ENCODE data around the gene SOX14.

The SOX14 gene

DNA sequence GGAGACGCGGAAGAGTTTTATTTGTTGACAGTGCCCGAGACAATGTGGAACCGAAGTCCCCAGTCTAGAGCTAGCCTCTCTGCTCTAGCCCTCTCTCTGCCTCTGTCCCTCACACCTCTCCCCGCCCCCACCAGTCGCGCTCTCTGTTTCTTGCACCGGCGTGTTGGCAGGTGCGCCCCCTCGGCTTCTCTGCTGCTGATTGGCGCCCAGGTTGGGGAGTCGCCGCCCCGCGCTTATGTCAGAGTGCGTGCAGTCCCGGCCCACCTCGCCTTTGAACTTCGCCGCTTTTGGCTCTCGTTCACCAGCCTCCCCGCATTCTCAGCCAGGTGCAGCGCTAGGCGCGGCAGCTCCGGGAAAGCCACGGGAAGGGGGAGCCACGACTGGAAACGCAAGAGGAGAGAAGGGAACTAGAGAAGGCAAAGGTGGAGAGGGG, at the start of gene SOX14:
SOX14 (plus strand) TSS at position 315 of the 433 bp plus-strand sequence. CDS start 470 bp downstream, outside the sequence.
- FAIRE-seq = no peak

GRCh38 chr3:137714551-137714950, 49.6 kb upstream of the SOX14 start:
- FAIRE-seq = no peak

- FAIRE-seq = no peak
Observed at GRCh38 chr3:137724240-137724639, 39.9 kb upstream of the SOX14 start.

DNA sequence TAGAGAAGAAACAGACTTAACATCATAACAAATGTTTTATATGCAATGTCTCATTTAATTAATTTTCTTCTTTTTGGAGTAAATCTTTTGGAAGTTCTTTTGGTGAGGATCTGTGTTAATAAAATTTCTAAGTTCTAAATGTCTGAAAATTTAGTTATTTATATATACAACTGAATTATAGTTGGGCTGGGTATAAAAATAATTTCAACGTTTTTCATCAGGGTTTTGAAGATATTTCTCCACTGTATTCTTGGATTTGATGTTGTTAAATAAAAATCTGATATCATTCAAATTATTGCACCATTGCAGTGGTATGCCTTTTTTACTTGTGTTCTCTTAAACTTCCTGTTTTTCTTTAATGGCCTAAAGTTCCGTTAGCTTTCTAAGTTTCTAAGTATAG, 26.9 kb upstream of the SOX14 start:
- FAIRE-seq = no peak

GRCh38 chr3:137738710-137739109, 25.4 kb upstream of the SOX14 start:
- no peak for FAIRE-seq

DNA sequence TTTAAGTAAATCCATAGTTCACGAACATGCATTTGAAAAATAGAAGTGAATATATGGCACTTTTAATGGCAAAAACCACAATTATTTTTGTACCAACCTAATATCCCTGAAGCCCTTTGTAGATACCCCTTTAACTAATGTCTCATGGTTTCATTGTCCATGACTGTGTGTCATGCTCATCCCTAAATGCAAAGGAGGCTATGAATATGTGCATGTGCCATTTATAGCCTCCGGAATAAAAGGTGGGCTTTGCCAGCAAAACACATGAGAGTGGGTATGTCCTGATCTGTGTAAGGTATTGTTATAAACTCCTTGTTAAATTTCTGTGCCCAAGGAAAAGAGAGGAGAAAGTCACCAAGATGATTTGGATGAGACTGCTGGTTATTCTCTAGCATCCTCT, 20.5 kb upstream of the SOX14 start:
- FAIRE-seq = no peak

DNA sequence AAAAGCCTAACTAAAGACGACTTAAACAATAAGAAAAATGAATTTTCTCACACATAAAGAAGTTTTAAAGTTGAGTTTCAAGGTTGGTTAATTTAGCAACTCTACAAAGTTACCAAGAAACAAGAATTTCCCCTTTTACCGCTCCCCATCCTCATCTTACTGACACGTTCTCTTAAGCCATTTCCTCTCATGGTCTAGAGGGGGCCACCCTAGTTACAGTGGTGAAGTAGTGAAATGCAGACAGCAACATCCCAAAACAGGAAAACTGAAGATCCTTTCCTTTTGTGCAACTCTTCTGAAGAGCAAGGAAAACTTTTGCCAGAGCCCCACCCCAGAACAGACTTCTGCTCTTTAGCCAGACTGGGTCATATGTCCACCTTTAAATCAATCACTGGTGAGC, 17.3 kb upstream of the SOX14 start:
- no peak for FAIRE-seq

DNA sequence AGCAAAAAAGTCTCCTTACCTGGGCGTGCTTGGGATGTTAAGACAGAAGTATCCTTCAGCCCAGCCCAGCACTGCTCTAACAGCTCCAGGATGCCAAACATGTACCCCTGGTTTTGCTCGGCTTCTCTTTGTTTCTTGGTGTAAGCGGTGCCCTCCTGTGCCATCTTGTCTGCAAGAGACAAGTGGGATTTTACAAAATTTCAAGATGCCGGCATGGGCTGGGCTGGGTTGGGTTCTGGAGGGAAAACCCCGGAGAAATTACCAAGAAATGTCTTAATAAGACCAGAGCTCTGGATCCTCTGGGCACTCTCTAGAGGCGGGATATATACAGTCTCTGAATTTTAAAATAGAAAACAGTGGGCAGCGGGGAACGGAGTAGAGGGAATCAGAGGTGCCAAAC, 4.6 kb upstream of the SOX14 start:
- no peak for FAIRE-seq

DNA sequence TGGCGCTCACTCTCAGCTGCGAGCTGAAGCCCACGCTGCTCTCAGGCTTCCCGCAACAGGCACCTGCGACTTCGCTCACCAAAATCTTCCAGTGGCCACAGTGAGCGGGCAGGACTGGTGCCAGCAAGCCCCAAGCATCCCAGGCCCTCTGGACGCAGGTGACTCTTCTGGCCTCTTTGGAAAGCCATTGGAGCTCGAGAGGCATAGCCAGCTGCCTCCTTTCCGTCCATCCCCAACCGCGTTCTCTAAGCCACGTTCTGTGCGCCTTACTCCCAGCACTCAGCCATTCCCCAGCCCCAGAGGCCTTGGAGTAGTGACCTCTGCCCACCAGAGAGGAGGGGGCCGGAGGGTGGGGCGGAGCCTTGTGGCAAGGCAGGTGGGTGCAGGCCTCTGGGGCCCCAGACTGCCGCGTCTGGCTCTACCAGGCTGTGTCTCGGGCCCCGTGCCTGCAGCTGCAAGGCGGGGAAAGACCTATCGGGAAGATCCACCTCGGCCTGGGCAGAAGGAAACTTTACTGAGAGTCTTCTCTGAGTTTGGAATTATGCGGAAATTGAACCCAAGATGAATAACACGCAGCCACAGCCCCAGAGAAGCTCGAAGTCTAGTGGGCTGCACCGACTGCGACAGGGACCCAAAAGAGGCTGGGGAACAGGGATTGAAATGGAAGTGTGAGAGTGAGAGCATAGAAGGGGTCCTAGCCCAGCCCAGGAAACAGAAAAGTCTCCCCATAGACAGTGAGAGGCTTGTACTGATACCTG, 3.6 kb upstream of the SOX14 start:
- FAIRE-seq = no peak

DNA sequence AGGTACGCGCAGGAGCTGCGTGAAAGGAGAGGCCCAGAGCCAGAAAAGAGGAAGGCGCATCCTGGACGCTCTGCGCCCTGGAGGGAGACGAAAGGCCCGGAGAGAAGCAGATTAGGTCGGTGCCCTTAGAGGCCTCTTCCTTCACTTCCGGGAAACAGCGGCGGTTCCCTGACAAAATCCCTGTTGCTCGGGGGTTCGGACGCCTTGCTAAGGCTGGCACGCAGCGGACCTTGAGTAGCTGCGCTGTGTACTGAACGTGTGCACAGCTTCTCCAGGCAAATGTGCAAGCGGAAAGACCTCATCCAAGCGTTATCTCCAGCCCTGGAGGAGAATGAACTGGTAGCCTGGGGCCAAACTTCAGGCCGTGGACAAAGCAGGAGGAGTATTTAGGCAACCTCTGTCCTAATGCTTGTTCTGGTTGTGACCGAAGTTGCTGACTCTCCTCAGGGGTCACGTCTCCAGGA, 3.0 kb upstream of the SOX14 start:
- no peak for FAIRE-seq

DNA sequence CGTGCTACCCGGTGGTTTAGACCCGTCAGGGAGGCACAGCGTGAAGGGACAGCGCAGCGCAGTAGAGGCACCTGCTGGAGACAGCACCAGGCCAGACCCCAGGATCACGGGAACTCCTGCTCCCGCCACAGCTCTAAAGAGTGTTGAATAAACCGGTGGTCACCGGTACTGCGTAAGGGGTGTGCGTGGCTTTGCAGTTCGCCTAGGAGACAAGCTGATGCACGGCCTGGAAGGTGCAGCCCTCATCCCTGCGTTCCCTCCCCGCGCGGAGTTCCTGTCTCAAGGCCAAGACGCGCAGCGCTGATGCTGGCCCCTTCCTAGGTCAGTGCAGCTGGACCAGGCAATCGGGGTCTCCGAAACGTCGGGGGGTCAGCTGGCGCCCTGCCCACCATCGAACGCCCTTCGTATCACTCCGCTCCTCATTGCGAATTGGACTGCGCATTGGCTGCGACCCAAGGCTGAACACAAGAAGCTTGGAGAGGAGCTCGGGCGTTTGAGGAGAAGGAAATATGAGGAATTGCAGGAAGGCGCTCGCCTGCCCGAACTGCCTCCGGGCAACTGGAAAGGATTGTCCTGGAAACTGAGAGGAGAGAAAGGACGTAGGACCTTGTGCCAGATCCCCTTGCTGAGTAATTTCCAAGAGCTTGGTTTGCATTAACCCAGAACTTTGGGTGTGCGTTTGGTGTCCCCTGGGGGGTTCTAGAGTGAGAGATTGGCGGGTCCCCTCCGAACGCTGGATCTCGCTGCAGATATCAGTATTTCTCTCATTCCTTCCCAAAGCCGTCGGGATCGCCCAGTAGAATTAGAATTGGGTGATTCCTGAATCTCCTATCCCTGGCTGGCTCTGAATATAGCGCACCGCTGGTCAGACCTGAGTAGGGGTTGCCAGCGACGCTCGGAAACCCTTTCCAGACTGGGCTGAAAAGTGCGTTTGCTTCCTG, 2.3 kb upstream of the SOX14 start:
- FAIRE-seq = no peak

- no peak for FAIRE-seq
Observed at GRCh38 chr3:137762674-137763593, 1.2 kb upstream of the SOX14 start.

DNA sequence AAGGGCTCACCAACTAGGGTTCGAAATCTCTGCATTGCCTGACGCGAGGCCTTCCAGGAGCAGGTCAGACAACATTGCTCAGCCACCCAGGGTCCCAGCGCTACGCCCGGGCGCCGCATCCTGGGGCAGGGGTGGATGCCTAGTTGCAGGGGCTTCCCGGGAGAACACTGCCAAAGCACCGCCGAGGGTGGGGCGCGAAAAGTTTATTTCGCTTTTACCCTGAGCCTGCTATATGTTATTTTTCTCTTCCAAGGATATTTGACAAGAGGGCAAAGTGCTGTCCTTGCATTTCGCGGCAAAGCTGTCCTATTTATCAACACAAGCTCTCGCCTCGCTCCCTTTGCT, 549 bp upstream of the SOX14 start:
- FAIRE-seq = no peak

GRCh38 chr3:137764563-137765309, 621 bp downstream of the SOX14 start:
- no peak for FAIRE-seq

- FAIRE-seq = no peak
Observed at GRCh38 chr3:137765310-137766033, 1.4 kb downstream of the SOX14 start.

DNA sequence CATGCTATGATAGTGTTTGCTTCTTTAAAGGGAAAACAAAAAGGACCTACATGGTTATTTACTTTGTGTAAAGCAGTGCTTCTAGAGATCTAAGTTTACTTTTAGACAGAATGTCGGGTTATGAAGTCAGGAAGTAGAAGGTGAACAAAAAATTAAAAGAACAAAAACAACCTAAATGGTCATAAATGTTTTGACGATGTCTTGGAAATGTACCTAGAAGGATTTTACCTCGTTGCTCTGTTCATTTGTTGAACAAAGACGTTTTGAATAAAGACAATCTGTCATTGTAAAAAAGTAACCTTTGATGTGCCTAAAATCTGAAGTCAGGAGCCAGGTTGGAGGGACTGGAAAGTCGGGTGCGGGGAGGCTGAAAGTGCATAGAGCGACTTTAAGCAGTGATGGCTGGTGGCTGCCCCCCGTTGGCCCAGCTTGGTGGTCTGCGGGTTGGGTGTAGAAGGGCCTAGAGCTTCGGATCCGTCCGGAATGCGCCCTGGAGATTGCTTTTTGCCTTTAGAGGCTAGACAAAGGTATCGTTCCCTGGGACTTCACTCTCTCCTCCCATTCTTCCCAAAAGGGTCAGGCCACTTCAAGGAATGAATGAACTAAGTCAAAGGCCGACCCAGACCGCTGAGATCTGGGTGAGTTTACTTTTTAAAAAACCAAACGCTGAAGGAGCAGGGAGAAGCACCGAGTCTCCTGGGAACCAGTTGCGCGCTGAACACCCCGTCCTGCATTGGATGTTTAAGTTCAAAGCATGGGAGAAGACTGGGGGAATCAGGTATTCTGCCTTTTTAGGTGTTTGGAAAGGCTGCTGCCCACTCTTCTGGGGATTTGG, 2.1 kb downstream of the SOX14 start:
- no peak for FAIRE-seq

DNA sequence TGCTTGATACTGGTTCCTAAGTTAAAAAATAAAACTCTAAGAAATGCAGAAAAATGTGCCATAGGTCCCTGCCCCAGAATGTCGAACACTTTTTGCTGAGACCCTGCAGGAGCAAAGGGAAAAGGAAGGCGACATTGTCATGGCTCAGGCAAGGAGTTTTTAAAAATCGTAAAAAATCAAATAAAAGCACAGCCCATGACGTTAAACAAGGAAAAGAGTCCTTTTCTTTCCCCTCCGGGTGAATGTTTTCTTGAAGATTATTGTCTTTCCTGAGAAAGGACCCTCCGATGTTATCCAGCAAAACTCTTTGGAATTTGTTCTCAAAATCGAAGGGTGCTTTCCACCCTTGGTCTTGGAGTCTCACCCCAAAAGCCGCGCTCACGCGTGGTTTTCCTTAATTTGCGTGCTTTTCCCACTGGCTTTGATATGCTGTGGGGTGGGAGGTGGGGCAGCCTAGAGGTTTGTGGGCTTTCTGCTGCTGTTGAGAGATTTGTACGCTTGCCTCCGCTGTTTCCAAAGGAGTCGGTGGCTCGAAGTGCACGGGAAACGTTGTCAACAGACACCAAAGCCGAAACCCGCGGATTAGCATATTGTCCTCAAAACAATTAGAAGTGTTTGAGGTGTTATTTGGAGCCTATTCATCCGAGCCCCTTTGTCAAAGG, 2.9 kb downstream of the SOX14 start:
- no peak for FAIRE-seq

DNA sequence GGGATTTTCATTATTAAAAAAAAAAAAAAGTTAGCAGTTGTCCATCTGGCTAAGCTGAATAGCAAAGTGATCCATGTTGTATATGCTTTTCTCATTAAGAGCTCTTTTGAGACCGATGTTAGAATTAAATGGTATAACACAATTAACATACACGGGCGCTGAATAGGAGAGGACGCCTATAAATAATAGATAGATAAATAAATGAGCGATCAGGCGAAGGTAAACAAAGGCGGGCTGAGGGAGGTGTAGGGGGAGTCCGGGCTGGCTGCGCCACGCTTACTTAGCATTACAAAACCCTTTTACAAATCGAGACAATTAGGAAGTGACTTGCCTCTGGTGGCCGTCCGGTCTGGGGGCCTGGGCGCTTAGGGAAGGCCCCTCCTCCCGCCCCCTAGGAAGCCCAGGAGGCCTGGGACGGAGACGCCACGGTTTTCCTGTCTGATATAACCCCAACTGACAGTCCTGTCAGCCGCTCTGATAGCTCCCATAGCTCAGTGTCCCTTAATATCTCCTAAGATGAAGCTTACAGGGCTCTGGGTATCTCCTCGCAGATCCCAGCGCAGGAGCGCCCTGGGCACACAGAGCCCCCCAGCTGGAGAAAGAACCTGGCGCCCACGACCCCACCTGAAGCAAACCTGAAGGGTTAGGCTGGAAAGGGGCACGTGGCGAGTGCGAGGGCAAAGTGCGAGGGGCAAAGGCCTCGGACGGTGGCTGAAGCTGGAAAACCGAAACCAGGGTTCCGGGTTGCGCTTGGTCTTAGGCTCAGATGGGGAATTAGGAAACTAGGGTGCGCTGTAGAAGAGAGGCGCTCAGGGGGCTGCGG, 3.6 kb downstream of the SOX14 start:
- FAIRE-seq = no peak
